ENCODE data around the gene MRPL12.

MRPL12 gene

DNA sequence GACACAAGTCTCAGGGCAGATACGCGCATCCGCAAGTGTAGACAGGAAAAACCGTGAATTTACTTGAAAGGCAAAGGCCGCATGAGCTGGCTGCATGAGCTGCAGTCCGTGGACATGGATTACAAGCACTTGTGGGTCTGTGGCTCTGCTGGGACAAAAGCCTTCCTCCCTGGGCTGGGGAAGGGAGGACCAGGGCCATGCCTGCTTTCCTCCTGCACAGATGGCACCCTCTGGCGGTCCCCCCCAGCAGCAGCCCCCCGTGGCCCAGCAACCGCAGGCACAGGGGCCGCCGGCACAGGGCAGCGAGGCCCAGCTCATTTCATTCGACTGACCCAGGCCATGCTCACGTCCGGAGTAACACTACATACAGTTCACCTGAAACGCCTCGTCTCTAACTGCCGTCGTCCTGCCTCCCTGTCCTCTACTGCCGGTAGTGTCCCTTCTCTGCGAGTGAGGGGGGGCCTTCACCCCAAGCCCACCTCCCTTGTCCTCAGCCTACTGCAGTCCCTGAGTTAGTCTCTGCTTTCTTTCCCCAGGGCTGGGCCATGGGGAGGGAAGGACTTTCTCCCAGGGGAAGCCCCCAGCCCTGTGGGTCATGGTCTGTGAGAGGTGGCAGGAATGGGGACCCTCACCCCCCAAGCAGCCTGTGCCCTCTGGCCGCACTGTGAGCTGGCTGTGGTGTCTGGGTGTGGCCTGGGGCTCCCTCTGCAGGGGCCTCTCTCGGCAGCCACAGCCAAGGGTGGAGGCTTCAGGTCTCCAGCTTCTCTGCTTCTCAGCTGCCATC, 1.7 kb upstream of the MRPL12 start:
- DNase-seq (ENCODE audit: low read depth in 2 of 2) = no peak

DNA sequence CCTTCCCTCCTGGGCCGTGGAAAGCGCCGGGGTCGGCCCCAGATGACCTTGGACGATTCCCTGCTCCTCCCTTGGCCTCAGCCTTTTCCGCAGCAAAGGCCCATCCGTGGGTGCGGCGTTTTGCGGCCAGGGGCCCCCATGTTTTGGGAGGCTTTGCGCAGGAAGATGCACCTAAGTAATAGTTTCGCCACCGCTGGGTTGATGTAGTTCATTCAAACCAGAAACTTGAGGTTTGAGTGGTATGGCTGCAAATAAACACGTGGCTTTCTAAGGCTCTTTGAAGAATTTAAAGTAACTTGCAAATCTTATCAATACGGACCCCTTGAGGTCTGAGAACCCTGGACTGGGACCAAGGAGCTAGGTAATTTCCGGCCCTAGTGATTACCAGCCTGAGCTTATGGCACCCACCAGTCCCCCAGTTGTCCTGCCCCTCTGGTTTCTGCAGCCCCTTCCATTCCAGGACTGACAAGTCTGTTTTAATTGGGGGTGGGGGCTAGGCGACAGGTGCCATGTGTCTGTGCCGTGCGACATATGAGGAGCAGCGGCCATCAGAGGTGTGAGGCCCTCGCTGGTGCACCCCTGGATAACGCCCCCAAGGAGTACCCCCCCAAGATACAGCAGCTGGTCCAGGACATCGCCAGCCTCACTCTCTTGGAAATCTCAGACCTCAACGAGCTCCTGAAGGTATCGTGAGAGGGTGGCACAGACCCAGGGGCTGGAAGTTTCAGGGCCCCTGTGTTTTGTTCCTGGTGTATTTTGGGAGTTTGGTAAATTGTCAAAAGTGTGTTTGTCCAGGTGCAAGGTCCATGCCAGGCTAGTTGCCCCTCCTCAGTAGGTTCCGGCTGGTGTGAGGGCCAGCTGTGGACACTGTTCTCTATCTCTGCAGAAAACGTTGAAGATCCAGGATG, 834 bp downstream of the MRPL12 start:
- DNase-seq (ENCODE audit: low read depth in 2 of 2) = no peak

DNA sequence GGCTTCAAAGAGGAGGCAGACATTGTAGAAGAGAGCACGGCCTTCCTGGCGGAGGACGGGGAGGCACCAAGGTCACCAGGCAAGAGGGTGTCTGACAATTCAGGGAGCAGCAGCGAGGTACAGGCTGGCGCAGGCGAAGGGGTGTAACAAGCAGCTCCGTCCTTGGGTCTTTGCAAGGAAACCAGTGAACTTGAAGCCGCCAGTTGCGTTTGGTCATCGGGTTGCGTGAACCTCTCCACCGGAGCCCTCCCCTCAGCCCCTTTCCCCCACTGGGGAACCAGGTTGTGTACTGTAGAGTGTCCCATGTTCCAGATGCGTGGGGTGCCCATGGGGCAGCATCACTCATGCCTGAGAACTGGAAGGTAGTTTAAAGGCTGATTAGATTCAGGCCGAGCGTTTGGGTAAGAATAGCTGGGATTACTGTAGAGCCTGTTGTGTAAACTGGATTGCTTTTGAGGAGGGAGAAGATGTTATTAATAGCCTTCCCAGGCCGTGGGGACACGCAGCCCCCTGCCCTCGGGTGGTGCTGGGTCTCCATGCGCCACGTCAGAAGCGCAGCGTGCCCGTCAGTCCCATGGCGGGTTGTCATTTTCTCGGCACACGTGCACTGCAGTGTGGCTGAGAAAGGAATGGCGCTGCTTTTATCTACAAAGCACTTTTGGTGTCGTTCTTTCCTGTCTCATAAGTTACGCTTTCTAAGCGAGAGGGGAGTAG, 2.5 kb downstream of the MRPL12 start:
- no peak for DNase-seq (ENCODE audit: low read depth in 2 of 2)

DNA sequence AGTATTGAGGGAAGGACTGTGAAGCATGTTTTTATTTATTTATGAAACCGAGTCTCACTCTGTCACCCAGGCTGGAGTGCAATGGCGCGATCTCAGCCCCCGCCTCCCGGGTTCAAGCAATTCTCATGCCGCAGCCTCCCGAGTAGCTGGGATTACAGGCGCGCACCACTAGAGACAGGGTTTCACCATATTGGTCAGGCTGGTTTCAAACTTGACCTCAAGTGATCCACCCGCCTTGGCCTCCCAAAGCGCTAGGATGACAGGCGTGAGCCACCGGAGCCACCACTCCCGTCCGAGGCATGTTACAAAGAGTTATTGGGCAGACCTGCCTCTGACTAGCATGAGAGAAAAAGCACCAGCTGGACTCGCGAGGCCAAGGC, 3.1 kb downstream of the MRPL12 start:
- no peak for DNase-seq (ENCODE audit: low read depth in 2 of 2)

DNA sequence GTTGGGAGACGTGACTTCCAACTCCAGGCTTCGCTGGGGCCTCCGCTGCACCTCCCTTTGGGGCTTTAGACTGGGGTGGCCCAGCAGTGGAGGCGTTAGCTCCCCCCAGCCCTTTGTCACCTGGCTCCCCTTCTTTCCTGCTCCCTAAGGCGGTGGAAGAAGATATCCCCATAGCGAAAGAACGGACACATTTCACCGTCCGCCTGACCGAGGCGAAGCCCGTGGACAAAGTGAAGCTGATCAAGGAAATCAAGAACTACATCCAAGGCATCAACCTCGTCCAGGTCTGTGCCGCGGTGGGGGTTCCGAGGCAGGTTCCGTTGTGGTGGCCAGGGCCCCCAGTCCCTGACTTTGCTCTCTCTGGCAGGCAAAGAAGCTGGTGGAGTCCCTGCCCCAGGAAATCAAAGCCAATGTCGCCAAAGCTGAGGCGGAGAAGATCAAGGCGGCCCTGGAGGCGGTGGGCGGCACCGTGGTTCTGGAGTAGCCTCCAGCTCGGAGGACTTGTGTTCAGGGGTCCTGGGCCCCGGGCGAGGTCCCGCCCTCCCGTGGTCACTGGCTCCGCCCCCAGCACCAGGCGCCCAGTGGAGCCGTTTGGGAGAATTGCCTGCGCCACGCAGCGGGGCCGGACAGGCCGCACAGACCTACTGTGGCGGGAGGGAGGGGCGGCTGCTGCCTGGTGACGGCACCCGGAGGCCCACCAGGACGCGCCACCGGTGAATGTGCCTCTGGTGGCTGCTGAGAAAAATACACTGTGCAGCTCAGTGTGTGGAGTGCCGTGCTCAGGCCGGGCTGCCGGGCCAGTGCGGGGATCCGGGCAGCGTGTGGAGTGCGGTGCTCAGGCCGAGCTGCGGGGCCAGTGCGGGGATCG, 3.8 kb downstream of the MRPL12 start:
- no peak for DNase-seq (ENCODE audit: low read depth in 2 of 2)

DNA sequence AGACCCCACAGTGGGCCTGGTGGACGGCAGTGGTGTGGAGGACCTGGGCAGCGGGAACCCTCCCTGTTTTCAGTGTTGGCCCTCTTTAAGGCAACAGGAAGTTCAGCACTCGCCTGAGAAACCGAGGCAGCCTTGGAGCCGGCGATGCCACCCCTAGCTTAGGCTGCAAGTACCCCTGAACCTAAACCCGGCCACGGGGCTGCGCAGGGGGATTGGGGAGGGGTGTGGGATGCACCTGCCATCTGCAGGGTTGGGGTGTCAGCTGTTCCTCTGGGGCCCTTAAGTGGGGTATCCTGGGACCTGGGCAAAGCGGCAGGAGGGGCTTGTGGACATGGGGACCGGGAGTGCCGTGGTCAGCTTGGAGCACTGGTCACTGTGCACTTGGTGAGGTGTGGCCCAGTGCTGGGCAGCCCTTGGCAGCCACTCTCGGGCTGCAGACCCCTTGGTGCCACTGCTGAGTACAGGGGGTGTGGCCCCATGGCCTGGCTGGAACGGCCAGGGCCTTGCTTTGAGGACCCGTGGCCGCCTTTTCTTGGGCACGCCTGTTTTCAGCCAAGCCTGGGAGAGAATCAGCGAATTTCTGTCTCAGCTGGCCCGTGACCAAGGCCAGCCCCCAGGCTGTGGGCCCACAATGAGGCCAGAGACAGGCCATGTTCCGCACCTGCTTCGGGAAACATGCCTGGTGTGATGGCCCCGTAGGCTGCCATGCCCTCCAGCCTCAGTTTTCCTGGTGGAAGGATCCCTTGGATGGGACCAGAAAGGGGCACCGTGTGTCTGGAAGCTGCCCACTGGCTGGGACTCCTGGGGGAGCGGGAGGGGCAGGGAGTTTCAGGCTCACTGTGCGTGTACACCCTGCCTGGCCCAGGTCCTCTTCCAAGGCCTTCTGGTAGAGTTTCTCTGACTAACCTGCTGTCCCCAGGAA, 4.8 kb downstream of the MRPL12 start:
- DNase-seq (ENCODE audit: low read depth in 2 of 2) = no peak

DNA sequence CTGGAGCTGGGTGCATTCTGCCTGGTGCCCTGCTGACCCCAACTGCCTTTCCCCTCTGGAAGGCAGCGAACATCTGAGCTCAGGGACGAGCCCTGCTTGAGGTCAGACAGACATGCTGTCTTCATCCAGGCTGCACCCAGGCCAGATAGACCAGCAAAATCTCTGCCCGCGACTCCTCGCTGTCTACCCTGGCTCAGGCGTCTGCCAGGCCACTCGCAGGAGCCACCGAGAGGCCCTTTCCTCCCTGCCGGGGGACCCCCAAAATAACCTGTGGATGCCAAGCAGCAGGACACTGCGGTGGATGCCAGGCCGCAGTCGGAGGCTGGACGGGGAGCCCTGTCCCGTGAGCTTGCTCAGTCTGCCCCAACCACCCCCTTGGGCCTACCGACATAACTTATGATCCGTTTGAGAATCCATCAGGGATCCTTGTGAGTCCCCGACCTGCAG, 5.6 kb downstream of the MRPL12 start:
- no peak for DNase-seq (ENCODE audit: low read depth in 2 of 2)

GRCh38 chr17:81710514-81711308, 7.5 kb downstream of the MRPL12 start:
- no peak for DNase-seq (ENCODE audit: low read depth in 2 of 2)

DNA sequence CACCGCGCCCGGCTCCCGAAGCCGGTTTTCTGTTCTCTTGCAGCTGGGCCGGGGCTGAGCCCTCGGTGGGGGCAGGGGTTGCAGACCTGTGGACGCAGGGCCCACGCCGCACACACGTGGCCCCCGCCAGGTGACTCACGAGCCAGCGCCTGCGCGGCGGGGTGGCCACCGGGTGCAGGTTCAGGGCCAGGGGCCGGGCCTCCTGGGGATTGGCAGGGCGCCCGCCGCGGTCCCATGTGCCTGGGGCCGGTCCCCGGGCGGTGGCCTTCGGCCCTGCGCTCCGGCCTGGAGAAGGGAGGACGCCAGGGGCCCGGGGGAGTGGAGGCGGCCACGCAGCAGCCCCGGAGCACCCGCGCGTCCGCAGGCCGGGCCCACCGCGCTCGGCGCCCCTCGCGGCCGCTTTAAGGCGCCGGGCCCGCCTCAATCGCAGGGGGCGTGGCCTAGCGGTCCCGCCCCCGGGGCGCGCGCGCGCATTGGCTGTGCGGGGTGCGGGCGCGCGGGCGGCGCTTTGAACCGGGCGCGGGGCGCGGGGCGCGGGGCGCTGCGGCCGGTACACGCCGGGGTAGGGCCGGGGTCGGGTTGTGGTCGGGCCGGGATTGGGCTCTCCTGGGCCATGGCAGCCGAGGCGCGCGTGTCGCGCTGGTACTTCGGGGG, 8.8 kb downstream of the MRPL12 start, which contains the start of gene SLC25A10:
Gene SLC25A10 (plus strand): TSS at position 471 of the 654 bp plus-strand sequence. CDS start 143 bp downstream, at position 614.
- peak; percentile 55 to 80 for DNase-seq (ENCODE audit: low read depth in 2 of 2)

DNA sequence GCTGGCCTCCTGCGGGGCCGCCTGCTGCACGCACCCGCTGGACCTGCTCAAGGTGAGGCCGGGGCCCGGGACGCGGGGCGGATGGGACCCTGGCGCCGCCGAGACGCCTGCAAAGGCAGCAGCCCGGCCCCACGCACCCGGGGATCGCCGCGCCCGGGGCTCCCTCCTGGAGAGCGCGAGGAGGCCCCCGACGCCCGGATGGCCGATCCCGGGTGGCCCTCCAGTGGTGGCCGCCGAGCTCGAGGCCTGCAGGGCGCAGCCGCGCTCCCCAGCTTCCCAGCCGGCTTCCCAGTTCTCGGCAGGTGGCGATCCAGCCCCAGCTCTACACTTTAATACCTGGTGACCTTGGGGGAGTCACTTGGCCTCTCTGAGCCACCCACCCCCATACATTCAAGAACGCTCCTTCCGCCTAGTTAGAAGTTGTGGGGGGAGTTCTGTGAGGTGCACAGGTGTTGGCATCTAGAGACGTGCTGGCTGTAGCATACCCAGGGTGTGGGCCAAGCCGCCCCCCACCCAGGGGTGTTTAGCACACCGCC, 9.4 kb downstream of the MRPL12 start:
- DNase-seq (ENCODE audit: low read depth in 2 of 2) = no peak

DNA sequence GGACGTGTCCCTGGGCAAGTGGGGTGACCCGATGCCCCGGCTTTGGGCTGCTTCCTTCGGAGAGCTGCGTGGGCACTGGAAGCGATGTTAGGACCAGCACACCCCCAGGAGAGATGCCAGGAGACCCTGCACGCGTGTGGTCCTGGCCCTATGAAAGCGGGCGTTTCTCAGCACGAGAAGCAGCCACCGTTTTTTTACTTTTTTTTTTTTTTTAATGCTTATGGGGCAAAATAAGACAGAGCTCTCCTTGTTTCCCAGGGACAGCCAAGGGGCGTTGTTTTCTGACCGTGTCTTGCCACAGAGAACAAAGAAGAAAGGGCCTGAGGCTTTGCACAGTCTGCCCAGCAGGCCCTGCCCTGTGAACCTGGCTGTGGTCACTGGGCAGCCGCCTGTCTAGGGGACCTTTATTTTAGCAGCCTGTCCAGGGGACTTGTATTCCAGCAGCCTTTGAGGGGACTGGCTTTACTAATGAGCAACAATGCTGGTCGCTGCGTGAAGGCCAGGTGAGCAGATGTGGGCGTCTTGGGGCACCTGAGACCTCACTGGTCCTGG, 9.9 kb downstream of the MRPL12 start:
- no peak for DNase-seq (ENCODE audit: low read depth in 2 of 2)

DNA sequence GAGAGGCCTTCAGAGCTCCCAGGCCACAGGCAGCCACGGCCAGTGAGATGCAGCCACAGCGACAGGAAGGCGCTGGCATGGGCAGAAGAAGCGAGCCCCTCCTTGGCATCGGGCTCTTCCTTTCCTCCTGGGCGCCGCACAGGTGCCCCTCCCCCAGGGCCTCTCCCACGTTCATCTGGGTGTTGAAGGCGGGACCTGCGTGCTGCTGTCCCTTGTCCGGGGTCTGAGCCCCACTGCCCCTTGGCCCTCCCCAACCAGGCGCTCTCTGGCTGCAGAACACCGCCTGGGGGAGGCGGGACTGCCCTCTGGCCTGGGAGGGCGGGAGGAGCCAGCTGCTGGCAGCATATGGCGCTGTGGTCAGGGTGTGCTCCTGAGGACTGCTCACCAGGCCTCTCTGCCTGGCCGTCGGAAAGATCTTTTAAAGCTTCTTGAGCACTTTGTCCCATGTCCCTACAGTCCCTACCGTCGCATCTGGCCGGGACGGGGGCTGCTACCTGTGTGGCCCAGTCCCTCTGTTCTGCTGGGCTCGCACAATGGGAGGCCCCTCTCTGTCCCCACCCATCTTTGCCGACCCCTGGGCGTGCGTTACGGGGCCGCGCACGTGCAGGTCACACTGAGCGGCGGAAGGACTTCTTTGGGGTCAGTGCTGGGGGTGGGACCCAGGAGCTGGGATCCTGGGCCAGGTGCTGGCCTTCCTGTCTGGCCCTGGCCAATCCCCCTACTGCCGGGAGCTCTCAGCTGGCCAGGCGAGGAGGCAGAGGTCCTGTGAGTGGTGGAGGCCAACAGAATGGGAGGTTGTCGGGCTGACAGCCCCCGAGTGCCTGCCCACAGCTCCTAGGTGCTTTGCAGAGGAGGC, 10.6 kb downstream of the MRPL12 start:
- no peak for DNase-seq (ENCODE audit: low read depth in 2 of 2)

GRCh38 chr17:81714412-81715106, 11.4 kb downstream of the MRPL12 start:
- no peak for DNase-seq (ENCODE audit: low read depth in 2 of 2)

DNA sequence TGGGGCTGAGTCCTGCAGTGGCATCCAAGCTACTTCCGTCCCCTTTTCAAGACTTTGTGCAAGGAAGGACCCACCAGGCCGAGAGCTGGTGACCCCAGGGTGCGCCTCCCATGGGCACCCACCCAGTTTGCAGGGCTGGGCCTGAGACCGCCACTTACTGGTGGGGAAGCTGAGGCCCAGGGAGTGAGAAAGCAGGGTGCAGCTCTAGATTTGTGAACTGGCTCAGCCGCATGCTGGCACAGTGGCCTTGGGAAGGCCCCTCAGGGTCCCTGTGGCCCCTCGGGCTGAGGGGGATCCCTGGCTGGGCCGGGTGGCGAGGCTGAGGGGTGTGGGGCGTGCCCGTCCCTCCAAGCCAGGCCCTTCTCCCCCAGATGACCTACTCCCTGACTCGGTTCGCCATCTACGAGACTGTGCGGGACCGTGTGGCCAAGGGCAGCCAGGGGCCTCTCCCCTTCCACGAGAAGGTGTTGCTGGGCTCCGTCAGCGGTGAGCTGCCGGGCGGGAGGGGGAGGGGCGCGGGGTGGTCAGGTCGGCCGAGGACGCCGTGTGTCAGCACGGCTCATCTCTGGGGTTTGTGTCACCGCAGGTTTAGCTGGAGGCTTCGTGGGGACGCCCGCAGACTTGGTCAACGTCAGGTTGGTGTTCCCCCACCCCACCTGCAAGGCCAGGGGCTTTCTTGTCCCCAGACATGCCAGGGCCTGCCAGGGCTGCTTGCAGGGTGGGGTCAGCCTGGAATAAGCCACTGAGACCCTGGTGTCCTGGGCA, 12.1 kb downstream of the MRPL12 start:
- no peak for DNase-seq (ENCODE audit: low read depth in 2 of 2)

- DNase-seq (ENCODE audit: low read depth in 2 of 2) = no peak
Observed at GRCh38 chr17:81715872-81716673, 12.9 kb downstream of the MRPL12 start.

Data from stimulated activated CD8-positive, alpha-beta memory T cell treated with anti-CD3 and anti-CD28 coated beads, Interleukin-7, amount 100 ng/mL, for 4 hours (primary cell).